Cerebellar cortex (tissue), 1 donor: Measurements from ENCODE around the gene FOXD4L1.
"Not testable (repeated sequence)": the region's sequence is repeated elsewhere in the genome, so short reads cannot be mapped to it uniquely, and the experiment has no call there.

Experiments used
- DNase-seq: peaks from one replicate; pipeline ENCODE4 v3.0.0-alpha.2; 2015; ENCODE audit warnings: low spot score

FOXD4L1 gene

GRCh38 chr2:113498365-113498764 lies at the start of gene FOXD4L1:
Gene FOXD4L1, plus strand, starts transcription at chr2:113498665. Its CDS starts 592 bp downstream, at chr2:113499257.
- DNase-seq = not testable (repeated sequence)

GRCh38 chr2:113465770-113466169 lies 32.7 kb upstream of the FOXD4L1 start:
- DNase-seq = not testable (repeated sequence)

- DNase-seq = not testable (repeated sequence)
Measured at GRCh38 chr2:113476688-113477368, 21.6 kb upstream of the FOXD4L1 start.

- DNase-seq = not testable (repeated sequence)
Measured at GRCh38 chr2:113496527-113496926, 1.9 kb upstream of the FOXD4L1 start.

- DNase-seq = not testable (repeated sequence)
Measured at GRCh38 chr2:113499019-113499885, 787 bp downstream of the FOXD4L1 start.

- not testable (repeated sequence) for DNase-seq
Measured at GRCh38 chr2:113499886-113500722, 1.6 kb downstream of the FOXD4L1 start.

GRCh38 chr2:113500723-113501038 lies 2.2 kb downstream of the FOXD4L1 start:
- not testable (repeated sequence) for DNase-seq

- not testable (repeated sequence) for DNase-seq
Measured at GRCh38 chr2:113502216-113503093, 4.0 kb downstream of the FOXD4L1 start.

- not testable (repeated sequence) for DNase-seq
Measured at GRCh38 chr2:113503094-113504042, 4.9 kb downstream of the FOXD4L1 start.

GRCh38 chr2:113504081-113504480 lies 5.6 kb downstream of the FOXD4L1 start:
- not testable (repeated sequence) for DNase-seq

GRCh38 chr2:113507394-113508140 lies 9.1 kb downstream of the FOXD4L1 start:
- DNase-seq = not testable (repeated sequence)

GRCh38 chr2:113508187-113508586 lies 9.7 kb downstream of the FOXD4L1 start:
- not testable (repeated sequence) for DNase-seq

GRCh38 chr2:113510913-113511312 lies 12.4 kb downstream of the FOXD4L1 start:
- not testable (repeated sequence) for DNase-seq

- not testable (repeated sequence) for DNase-seq
Measured at GRCh38 chr2:113511859-113512258, 13.4 kb downstream of the FOXD4L1 start.

GRCh38 chr2:113515457-113515856 lies 17.0 kb downstream of the FOXD4L1 start:
- DNase-seq = not testable (repeated sequence)

GRCh38 chr2:113515995-113516394 lies 17.5 kb downstream of the FOXD4L1 start:
- not testable (repeated sequence) for DNase-seq

- not testable (repeated sequence) for DNase-seq
Measured at GRCh38 chr2:113517025-113517424, 18.6 kb downstream of the FOXD4L1 start.

- DNase-seq = not testable (repeated sequence)
Measured at GRCh38 chr2:113520837-113521236, 22.4 kb downstream of the FOXD4L1 start.

GRCh38 chr2:113521492-113521891 lies 23.0 kb downstream of the FOXD4L1 start:
- not testable (repeated sequence) for DNase-seq
